Measurements from ENCODE around the gene ARRB1.

The ARRB1 gene

DNA sequence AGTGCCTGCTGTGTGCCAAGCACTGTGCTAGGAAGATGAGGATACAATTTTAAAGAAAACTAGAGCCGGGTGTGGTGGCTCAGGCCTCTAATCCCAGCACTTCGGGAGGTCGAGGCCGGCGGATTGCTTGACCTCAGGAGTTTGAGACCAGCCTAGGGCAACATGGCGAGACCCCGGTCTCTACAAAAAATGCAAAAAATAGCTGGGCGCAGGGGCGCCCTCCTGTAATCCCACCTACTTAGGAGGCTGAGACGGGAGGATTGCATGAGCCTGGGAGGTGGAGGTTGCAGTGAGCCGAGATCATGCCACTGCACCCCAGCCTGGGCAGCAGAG, 102.6 kb downstream of the ARRB1 start:
- no peak for DNase-seq (ENCODE audit: low read depth)

- no peak for DNase-seq (ENCODE audit: low read depth)
Measured at GRCh38 chr11:75246671-75247350, 104.7 kb downstream of the ARRB1 start.

DNA sequence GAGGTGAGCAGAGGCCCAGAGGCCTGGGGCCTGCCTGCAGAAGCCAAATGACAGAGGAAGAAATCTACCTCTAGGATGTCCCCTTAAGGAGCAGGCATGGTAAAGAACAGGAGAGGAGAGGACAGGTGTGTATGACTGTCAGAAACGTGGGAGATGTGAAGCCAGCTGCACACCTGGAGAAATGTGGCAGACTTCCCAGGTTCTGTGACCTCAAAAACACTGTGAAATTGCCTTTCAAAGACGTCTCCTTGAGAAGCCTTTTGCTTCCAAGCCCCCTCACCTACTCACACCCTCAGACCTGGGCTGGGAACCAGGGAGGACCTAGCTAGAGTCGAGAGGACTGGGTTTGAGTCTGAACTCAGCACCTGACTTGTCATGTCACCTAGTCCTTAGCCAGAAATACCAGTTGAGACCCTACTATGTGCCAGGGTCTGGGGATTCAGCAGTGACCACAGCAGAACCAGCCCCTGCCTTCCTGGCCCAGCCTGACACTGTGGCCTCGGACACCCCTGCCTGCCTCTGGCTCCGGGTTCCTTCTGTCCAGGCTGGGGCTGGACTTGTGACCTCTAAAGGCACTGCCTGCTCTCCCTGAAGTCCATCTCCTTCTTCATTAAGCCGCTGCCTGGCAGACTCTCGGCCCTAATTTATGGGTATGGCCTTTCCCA, 105.3 kb downstream of the ARRB1 start:
- DNase-seq (ENCODE audit: low read depth): no peak

DNA sequence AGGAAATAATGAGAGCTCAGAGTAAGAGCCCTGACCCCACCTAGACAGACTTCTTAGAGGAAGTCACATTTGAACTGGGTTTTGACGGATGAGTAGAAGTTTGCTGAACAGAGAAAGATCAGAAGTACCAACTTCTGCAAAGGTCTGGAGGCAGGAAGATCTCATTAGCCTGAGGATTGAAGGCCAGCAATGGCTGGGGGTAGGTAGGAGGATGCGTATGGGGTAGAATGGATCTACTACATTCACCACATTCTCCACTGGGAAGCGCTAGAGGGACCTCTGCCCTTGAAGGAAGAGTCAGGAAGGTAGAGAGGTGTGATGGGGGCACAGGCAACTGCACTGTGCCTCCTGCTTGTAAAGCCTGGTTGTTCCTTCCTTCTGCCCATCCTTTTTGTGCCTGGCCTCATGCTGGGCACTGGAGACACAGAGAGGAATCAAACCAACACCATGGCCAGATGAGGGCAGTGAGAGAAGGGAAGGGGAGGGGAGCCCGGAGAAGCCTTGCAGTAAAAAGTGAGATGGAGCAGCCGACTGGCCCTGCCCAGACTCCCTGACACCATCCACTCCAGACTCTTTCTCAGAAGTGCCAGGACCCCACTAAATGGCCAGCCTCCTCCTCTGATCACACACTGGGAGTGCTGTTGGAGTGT, 106.0 kb downstream of the ARRB1 start:
- DNase-seq (ENCODE audit: low read depth): no peak

- DNase-seq (ENCODE audit: low read depth): no peak
Measured at GRCh38 chr11:75244052-75244814, 107.2 kb downstream of the ARRB1 start.

DNA sequence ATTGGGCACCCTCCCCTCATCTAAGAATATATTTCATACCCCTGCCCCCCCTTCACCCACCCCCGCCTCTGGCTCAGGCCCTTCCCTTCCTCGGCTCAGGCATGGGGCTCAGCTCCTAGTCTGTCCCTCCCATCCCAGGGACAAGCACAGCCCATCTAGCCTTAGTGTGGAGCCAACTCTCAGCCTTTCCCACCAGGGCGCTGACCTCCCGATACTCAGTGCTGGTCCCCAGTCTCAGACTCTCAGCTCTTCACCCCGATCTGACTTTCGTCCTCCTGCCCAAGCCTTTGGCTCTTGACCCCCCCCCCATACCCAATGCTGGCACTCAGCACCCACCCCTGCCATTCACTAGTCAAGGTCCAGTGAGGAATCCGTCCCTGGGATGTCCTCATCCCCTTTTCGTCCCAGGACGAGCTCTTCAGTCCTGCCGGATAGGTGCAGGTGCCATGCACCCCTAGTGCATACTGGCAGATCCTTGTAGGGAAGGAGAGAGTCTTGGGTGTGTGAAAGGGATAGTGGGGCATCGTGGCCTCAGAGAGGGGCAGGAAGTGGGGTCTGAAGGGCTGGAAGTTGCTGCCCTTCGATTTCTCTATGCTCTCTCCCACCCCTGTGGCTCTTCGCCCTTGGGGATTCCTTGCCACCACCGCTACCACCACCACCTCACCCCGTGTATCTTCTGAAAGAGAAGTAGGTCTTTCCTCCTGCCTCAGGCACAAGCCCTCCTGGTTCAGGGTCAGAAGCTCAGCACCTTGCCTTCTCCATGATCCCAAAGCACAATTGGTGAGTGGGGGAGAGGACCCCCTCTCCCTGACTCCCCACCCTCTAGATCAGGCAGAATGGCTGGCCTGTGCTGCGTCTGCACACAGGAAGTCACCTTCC, 108.5 kb downstream of the ARRB1 start:
- DNase-seq (ENCODE audit: low read depth): no peak

- DNase-seq (ENCODE audit: low read depth): no peak
Measured at GRCh38 chr11:75241906-75242644, 109.4 kb downstream of the ARRB1 start.

DNA sequence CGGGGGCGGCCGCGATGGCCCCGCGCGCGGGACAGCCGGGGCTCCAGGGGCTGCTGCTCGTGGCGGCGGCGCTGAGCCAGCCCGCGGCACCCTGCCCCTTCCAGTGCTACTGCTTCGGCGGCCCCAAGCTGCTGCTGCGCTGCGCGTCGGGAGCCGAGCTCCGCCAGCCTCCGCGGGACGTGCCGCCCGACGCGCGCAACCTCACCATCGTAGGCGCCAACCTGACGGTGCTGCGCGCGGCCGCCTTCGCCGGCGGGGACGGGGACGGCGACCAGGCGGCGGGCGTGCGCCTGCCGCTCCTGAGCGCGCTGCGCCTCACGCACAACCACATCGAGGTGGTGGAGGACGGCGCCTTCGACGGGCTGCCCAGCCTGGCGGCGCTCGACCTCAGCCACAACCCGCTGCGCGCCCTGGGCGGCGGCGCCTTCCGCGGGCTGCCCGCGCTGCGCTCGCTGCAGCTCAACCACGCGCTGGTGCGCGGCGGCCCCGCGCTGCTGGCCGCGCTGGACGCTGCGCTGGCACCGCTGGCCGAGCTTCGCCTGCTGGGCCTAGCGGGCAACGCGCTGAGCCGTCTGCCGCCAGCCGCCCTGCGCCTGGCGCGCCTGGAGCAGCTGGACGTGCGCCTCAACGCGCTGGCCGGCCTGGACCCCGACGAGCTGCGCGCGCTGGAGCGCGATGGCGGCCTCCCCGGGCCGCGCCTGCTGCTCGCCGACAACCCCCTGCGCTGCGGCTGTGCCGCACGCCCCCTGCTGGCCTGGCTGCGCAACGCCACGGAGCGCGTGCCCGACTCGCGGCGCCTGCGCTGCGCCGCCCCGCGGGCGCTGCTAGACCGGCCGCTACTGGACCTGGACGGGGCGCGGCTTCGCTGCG, 110.2 kb downstream of the ARRB1 start:
- peak; percentile 83 for DNase-seq (ENCODE audit: low read depth)

- peak; percentile 16 for DNase-seq (ENCODE audit: low read depth)
Measured at GRCh38 chr11:75240311-75241035, 111.0 kb downstream of the ARRB1 start, which contains the start of gene TPBGL. Gene TPBGL, plus strand, starts transcription at chr11:75240774. Its CDS starts 276 bp downstream, at chr11:75241050.

- DNase-seq (ENCODE audit: low read depth): no peak
Measured at GRCh38 chr11:75239531-75240290, 111.8 kb downstream of the ARRB1 start.

DNA sequence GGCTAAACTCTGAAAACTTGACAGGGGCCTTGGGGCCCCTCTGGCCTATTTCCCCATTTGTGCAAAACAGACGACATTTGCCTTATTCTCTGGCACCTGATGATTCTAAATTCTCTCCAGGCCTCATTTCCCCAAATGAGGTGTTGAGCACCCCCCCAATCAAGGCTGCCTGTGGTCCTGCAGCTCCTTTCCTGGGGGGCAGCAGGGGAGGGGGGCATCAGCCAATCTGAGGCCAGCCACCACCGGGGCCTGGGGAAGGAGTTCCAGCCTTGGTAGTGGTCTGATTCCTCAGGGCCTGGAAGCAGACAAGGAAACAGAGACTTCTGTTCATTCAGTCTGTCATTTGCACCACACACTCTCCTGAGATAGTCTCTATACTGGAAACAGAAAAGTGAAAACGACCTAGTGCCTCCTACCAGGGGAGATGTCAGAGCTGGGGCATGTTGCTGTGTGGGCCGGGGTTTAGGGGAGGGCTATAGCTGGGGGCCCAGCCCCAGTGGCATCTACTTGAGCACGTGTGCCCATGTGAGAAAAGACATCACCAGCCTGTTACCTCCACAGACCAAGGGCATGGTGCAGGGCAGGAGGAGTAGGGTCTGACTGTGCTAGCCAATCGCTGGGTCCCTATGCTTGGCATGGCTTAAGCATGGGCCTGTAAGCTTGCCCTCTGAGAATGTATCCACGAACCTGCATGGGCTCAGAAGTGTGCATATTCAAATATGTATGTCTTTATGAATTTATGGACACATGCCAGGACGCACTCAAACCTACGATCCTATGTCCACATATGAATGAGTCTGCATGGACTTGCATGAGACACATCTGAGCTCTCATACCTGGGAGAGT, 112.6 kb downstream of the ARRB1 start:
- no peak for DNase-seq (ENCODE audit: low read depth)

GRCh38 chr11:75237050-75237449, 114.4 kb downstream of the ARRB1 start:
- no peak for DNase-seq (ENCODE audit: low read depth)

GRCh38 chr11:75236062-75236461, 115.4 kb downstream of the ARRB1 start:
- DNase-seq (ENCODE audit: low read depth): no peak

DNA sequence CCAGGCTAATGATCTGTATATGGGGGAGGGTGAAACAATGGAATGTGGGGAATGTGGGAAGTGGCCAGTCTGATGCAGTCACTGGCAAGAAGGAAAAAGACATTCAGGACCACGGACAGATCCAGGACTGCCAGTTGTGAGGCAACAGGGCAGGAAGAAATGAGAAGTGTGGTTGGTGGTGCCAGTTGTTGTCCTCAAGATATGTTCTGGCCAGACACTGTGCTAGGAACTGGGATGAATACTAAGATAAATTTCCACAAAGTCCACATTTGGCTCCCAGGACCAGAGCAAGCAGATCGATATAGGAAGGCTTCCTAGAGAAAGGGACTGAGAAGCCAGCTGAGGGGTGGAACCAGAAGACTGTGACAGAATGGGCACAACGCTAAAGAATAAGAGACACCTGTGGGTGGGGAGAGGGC, 117.7 kb downstream of the ARRB1 start:
- DNase-seq (ENCODE audit: low read depth): peak; percentile 75

DNA sequence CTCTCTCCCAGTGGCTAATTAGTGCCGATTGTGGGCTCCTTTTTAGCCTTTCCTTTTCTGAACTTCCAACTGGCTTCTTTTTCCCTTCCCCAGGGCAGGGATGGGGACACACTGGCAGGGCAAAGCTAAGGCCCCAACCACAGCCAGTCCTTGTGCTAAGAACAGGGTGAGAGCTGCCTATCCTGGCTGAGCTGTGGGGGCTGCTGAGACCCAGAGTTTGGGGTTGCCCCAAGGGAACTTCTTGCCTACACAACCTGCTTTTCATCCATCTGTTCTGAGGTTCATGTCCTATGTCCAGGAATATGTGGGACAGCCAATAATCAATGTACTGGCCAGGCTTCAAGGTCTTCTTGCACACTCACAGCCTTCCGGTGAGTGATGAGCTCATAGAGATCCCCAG, 120.8 kb downstream of the ARRB1 start:
- DNase-seq (ENCODE audit: low read depth): no peak

DNA sequence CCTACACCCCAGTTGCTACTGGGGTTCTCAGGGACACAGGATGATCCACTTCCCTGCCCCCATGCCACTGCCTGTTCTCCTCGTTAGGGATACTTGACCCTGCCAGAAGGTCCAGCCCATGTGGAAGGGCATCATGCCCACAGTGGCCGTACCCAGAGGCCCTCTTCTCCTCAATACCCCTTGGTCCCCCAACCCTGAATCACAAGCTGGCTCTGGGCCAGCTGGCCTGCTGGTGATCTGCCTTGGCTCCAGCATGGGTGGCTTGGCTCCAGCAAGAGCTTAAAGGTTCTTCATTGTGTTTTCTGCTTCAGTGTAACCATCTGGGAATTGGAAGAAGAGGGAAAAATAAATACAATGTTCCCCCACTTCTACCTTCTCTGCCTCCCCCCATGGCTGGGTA, 122.0 kb downstream of the ARRB1 start:
- no peak for DNase-seq (ENCODE audit: low read depth)

DNA sequence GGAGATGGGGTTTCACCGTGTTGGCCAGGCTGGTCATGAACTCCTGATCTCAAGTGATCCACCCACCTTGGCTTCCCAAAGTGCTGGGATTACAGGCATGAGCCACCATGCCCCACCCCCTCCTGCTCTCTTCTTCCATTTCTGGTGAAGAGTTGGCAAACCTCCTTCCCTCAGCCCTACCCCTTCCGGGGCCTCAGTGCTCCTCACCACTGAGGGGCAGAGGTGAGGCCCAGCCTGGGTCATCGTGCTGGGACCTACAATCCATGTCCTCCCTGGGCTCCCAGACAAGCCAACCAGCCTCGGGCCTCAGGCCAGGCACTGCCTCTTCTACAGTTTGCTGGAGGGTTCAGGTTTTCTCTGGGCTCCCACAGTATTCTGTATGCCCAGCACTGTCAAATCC, 125.7 kb downstream of the ARRB1 start:
- DNase-seq (ENCODE audit: low read depth): no peak
